Duodenal mucosa (tissue), 2 donors: ENCODE results near the gene CTSC.

Source experiments
- H3K27ac ChIP-seq: one replicate; pipeline ENCODE4 v1.7.0; 2013; ENCODE audit warnings: low read depth, low read length
- H3K27me3 ChIP-seq, 2 donors: one replicate each; pipeline ENCODE4 v1.7.0; 2013; ENCODE audit warnings: low read length in 2 of 2, control low read depth in 1 of 2; ENCODE audit not compliant: insufficient read depth in 2 of 2, control insufficient read depth in 1 of 2
- H3K36me3 ChIP-seq, 2 donors: one replicate each; pipeline ENCODE4 v1.7.0; 2013; ENCODE audit warnings: low read length in 2 of 2, control low read depth in 1 of 2; ENCODE audit not compliant: insufficient read depth in 2 of 2, control insufficient read depth in 1 of 2
- H3K4me1 ChIP-seq, 2 donors: one replicate each; pipeline ENCODE4 v1.7.0; 2013; ENCODE audit warnings: low read length in 2 of 2, control low read depth in 1 of 2; ENCODE audit not compliant: insufficient read depth in 2 of 2, control insufficient read depth in 1 of 2
- H3K4me3 ChIP-seq, 2 donors: one replicate each; pipeline ENCODE4 v1.7.0; 2013; ENCODE audit warnings: low read length in 2 of 2, low read depth in 1 of 2
- H3K9ac ChIP-seq, 2 donors: one replicate each; pipeline ENCODE4 v1.7.0; 2013; ENCODE audit warnings: low read length in 2 of 2, low read depth in 1 of 2
- H3K9me3 ChIP-seq, 2 donors: one replicate each; pipeline ENCODE4 v1.7.0; 2013; ENCODE audit warnings: low read length in 2 of 2, control low read depth in 1 of 2; ENCODE audit not compliant: control insufficient read depth in 1 of 2

CTSC gene

DNA sequence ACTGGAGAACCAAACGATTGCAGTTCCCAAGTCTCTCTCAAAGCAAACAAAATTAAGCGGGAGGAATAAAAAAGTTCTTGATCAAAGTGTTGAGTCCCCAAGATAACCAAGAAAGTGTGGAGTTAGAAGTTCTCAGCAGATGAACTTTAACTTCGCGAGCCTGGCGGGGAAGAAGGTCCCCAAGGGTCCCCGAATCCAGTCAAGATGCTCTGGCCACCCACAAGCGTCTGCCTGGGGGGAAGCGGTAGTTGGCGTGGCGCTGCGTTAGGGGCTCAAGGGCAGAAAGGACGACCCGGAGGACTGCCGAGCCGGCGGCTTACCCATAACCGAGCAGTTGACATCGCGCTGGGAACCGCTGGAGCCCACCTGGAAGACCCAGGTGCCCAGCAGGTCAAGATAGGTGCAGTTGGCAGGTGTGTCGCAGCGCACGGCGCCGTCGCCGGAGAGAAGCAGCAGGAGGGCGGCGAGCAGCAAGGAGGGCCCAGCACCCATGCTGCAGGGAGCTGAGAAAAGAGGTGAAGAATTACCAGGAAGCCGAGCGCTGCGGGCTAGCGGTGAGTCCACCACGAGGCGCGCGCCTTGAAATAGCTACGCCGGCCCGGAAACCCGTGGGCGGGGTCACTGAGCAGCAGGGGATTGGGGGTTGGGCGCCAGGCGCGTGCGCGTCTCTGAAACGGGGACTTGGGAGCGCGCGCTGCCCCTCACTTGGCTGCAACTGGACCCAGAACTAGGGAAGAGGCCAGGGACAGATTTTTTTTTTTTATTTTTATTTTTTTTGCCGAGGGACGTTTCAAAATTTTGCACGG, at the start of gene CTSC:
TSS of gene CTSC (minus strand) at position 556 of the 806 bp plus-strand sequence. CDS start at position 492, 64 bp downstream.
- peaks cover 4 to 5% of the 10 kb centered on the region in 2 donors for H3K36me3 ChIP-seq
- H3K4me1 ChIP-seq = peaks cover 3 to 6% of the 10 kb centered on the region in 2 donors
- H3K27ac ChIP-seq = peak within 1 kb of the TSS; percentile 77
- no peaks in the 10 kb centered on the region for H3K9me3 ChIP-seq
- H3K27me3 ChIP-seq = no peaks in the 10 kb centered on the region
- H3K4me3 ChIP-seq = peak within 1 kb of the TSS; percentile 94 to 96
- peak within 1 kb of the TSS; percentile 75 to 86 for H3K9ac ChIP-seq

DNA sequence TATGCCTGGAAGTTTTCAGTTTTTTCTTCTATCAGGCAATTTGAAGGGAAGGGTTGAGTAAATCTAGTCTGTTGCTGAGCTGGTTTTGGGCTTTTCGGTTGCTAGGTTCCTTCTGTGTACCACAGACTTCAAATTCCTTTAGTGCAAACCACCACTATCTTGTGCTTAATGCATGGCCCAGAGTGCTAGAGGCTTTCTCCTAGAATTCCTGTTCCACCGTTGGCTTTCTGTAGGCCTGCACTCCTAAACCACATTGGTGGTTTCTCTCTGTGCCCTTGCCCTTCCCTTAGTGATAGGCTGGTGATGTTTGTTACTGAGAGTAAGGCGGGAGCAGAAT, 47.1 kb upstream of the CTSC start:
- no peaks in the 10 kb centered on the region for H3K9me3 ChIP-seq
- no peak overlapping the region for H3K9ac ChIP-seq
- H3K4me3 ChIP-seq = no peak overlapping the region
- H3K27me3 ChIP-seq = no peaks in the 10 kb centered on the region
- H3K4me1 ChIP-seq = peaks cover 0 to 3% of the 10 kb centered on the region in 2 donors
- no peaks in the 10 kb centered on the region for H3K36me3 ChIP-seq
- H3K27ac ChIP-seq = no peak overlapping the region

DNA sequence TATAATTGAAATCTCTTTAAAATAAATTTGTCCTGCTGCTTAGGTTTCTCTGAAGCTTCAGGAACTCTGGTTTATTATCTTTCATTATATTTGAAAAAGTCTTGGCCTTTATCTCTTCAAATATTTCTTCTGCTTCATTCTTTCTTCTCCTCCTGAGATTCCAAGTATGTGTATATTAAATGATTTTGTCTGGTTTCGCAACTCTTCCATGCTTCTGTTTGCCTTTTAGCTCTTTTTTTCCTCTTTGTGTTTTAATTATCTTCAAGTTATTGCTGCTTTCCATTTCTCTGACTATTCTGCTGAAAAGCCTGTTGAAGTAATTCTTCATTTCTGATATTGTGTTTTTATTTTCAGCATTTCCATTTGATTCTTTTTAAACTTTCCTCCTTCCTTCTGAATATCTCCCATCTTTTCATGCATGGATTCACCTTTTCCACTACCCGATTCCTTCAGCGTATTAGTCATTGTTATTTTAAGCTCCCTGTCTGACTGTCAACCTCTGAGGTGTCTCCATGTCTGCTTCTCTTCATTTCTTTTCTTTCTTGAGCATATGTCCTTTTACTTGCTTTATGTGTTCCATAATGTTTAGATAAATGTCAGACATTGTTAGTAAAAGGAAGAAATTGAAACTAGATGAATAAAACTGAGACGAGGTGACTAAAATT, 46.6 kb upstream of the CTSC start:
- H3K27ac ChIP-seq = no peak overlapping the region
- no peaks in the 10 kb centered on the region for H3K36me3 ChIP-seq
- H3K9me3 ChIP-seq = no peaks in the 10 kb centered on the region
- no peaks in the 10 kb centered on the region for H3K27me3 ChIP-seq
- H3K4me1 ChIP-seq = peaks cover 0 to 3% of the 10 kb centered on the region in 2 donors
- no peak overlapping the region for H3K9ac ChIP-seq
- no peak overlapping the region for H3K4me3 ChIP-seq

DNA sequence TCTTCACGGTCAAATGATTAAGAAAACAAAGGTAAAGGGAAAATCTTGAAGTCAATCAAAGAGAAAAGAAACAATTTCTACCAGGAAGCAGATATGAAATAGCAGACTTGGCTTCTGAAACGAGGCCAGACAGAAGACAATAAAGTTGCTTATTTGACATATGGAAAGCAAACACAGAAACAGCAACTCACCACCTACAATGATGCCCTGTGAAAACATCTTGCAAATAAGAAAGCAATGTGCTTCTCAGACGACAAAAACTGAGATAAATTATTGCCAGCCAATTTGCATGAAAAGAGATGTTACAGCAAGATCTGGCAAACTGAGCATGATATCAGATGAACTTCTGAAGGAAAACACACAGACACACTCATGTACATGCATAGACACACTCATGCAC, 45.9 kb upstream of the CTSC start:
- Histone ChIP-seq H3K4me1 (peaks cover 0 to 3% of the 10 kb centered on the region in 2 donors), H3K9ac (no peak overlapping the region), H3K4me3 (no peak overlapping the region), H3K27me3 (no peaks in the 10 kb centered on the region), H3K9me3 (no peaks in the 10 kb centered on the region), H3K36me3 (no peaks in the 10 kb centered on the region), H3K27ac (no peak overlapping the region)

DNA sequence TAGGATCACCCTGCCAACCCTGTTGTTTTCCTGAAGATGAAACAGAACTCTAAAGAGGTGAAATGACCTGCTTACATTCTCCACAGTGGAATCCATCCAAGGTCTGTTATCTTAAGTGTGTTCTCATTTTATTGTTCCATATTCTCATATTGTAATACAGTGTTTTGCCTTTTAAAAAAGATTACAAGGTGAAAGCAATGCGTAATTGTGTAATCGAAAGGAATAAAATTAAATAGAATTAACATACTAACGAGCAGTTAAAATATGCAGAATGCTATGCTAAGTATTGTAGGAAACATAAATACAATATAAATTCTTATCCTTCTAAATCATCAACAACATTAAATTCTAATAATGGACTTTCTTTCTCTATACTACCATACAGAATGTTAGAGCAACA, 41.6 kb upstream of the CTSC start:
- Histone ChIP-seq H3K4me1 (no peaks in the 10 kb centered on the region), H3K9me3 (no peaks in the 10 kb centered on the region), H3K9ac (no peak overlapping the region), H3K27ac (no peak overlapping the region), H3K36me3 (no peaks in the 10 kb centered on the region), H3K27me3 (no peaks in the 10 kb centered on the region), H3K4me3 (no peak overlapping the region)

DNA sequence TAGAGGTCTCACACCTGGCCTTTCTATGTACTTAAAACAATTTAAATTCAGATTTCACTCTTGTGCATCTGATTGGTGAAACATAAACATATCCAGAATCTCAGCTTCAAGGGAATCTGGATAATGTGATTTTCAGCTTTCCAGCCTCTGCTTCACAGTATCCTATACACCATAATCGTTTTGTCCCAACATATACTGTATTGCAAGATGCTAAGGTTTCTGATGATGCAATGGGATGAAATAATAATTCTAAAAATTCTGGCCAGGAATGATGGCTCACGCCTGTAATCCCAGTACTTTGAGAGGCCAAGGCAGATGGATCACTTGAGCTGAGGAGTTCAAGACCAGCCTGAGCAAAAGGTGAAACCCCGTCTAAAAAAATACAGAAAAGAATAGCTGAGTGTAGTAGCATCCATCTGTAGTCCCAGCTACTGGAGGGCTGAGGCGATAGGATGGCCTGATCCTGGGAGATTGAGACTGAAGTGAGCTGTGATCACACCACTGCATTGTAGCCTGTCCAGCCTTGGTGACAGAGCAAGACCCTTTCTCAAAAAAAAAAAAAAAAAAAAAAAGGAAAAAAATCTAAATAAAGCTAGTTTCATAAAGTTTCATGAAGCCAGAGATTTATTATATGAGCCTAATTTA, 41.0 kb upstream of the CTSC start:
- no peaks in the 10 kb centered on the region for H3K4me1 ChIP-seq
- H3K4me3 ChIP-seq = no peak overlapping the region
- no peaks in the 10 kb centered on the region for H3K36me3 ChIP-seq
- no peaks in the 10 kb centered on the region for H3K27me3 ChIP-seq
- H3K9ac ChIP-seq = no peak overlapping the region
- no peak overlapping the region for H3K27ac ChIP-seq
- H3K9me3 ChIP-seq = no peaks in the 10 kb centered on the region

DNA sequence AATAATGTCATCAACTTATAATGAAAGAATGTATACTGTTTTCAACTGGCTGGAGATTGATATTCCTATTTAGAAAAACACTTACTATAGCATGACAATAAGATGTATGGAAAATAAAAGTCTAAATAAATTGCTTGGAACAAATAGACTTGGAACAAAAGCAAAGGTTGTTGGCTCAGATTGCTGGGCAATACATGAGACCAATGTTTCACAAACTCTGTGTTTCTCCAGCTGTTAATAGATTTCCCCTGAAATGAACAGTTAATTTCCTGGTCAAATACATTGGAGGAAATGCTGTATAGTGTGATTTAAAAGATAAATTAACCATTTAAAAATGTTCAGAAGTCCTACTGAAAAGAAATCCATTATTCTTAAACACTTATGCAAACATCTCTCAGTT, 40.1 kb upstream of the CTSC start:
- Histone ChIP-seq H3K27me3 (no peaks in the 10 kb centered on the region), H3K9ac (no peak overlapping the region), H3K4me1 (no peaks in the 10 kb centered on the region), H3K27ac (no peak overlapping the region), H3K4me3 (no peak overlapping the region), H3K36me3 (no peaks in the 10 kb centered on the region), H3K9me3 (no peaks in the 10 kb centered on the region)

DNA sequence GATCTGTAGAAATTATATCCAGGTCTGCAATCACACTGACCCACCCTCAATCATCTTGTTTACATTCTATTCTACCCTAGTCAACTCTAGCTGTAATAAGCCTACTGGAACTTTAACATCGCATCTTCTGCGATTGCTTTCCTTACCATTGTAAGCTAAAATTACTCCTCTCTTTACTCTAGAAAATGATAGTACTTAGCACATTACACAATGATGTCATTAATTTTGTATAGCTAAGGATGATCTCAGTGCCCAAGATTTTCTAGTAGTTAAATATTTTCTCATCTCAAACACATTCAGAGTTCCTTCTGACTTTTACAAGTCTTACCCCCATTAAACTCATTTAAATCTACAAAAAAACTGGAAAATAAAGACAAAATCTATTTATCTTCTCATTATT, 39.6 kb upstream of the CTSC start:
- Histone ChIP-seq H3K36me3 (no peaks in the 10 kb centered on the region), H3K27ac (no peak overlapping the region), H3K9me3 (no peaks in the 10 kb centered on the region), H3K27me3 (no peaks in the 10 kb centered on the region), H3K9ac (no peak overlapping the region), H3K4me1 (peaks cover 0 to under 1% of the 10 kb centered on the region in 2 donors), H3K4me3 (no peak overlapping the region)

DNA sequence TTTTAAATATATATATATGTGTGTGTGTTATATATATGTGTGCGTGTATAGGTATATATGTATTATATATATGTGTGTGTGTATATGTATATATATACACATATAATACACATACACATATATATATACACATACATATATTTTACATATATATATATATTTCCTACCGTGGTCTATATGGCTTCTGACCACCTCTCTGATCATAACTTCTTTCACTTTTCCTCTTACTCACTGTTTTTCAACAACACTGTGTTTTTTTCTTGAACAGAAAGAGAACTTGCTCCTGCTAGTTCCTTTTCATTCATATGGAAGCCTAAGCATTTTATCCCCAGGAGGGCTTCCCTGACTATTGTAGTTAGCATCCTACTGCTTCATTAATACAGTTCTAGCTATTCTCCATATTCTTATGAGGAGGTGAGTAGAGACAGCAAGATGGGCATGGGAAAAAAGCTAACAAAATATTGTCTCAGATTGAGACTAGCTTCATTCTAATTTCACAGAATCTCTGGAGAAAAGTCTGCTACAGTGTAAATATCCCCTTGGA, 38.5 kb upstream of the CTSC start:
- Histone ChIP-seq H3K9ac (no peak overlapping the region), H3K4me1 (peaks cover 0 to 6% of the 10 kb centered on the region in 2 donors), H3K4me3 (no peak overlapping the region), H3K9me3 (no peaks in the 10 kb centered on the region), H3K27me3 (no peaks in the 10 kb centered on the region), H3K27ac (no peak overlapping the region), H3K36me3 (no peaks in the 10 kb centered on the region)

DNA sequence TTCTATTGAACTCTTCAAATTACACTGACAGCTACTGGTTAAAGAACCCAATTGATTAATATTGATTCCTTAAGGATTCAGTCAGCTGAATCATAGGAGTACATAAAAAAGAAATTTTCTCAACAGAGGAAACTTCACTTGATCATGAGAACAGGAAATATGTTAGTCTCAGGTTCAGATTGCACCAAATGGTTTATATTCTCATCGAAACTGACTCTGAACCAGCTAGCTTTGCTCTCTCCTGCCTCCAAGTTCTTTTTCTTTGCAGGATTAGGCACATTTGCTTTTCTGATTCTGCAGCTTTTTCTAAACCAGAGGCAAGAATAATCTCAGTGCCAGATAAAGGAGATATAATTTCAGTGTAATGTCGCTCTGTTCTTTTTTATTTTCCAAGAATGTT, 33.2 kb upstream of the CTSC start:
- Histone ChIP-seq H3K36me3 (no peaks in the 10 kb centered on the region), H3K4me1 (peaks cover 0 to 6% of the 10 kb centered on the region in 2 donors), H3K9me3 (no peaks in the 10 kb centered on the region), H3K4me3 (no peak overlapping the region), H3K27ac (no peak overlapping the region), H3K9ac (no peak overlapping the region), H3K27me3 (no peaks in the 10 kb centered on the region)
